ENCODE measurements around the gene CLEC18A.
"Not testable (repeated sequence)": the region's sequence is repeated elsewhere in the genome, so short reads cannot be mapped to it uniquely, and the experiment has no call there.

CLEC18A gene

DNA sequence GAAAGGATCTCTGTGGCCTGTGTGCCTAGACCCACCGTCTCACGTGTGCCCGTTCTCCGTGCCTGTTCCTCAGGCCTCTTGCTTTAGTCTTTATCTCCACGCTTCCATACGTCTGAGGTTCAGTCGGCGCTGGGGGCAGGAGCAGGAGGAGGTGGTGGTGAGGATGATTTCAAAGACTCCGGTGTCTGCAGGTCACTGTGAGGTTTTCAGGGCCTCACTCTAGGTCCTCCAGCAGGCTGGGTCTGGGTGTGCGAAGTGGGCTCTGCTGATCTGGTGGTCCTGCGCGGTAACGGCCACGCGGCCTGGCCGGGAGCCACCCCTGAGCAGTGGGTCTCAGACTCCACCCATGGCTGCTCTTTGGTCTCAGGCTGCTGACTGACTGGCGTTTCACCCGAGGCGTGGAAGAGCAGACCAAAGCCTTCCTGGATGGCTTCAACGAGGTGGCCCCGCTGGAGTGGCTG lies 14.4 kb upstream of the CLEC18A start:
- H3K9me3 Mint-ChIP-seq: no peaks in the 10 kb centered on the region
- no peak for DNase-seq
- H3K27me3 Mint-ChIP-seq: no peaks in the 10 kb centered on the region
- peaks cover 90% of the 10 kb centered on the region for H3K36me3 Mint-ChIP-seq (ENCODE audit: low read depth)
- H3K4me3 Mint-ChIP-seq: no peak overlapping the region
- no peaks in the 10 kb centered on the region for H3K4me1 Mint-ChIP-seq (ENCODE audit: low read depth)
- no peak overlapping the region for H3K27ac Mint-ChIP-seq

DNA sequence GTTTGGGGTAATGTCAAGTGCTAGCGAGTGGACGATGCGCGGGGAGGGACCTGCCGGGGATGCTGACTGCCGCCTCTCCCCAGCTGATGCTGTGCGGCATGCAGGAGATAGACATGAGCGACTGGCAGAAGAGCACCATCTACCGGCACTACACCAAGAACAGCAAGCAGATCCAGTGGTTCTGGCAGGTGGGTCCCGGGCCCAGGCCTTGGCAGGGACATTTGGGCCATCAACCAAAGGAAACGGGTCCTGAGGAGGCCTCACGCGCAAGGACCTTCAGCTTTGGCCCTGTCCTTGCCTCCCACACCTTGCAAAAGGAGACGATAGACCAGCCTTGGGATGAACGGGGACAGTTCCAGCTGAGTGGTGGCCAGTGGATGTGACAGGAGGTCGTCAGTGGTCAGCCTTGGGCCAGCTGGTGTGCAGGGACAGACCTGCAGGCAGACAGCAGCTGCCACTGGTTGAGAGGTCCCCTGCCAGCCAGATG lies 13.6 kb upstream of the CLEC18A start:
- Mint-ChIP-seq H3K4me1 (ENCODE audit: low read depth) (no peaks in the 10 kb centered on the region), H3K4me3 (no peak overlapping the region), H3K27me3 (no peaks in the 10 kb centered on the region), H3K36me3 (ENCODE audit: low read depth) (peaks cover 86% of the 10 kb centered on the region), H3K27ac (no peak overlapping the region), H3K9me3 (no peaks in the 10 kb centered on the region)
- DNase-seq: no peak

GRCh38 chr16:69938981-69939820 lies 11.9 kb upstream of the CLEC18A start:
- Mint-ChIP-seq H3K9me3 (no peaks in the 10 kb centered on the region), H3K27ac (no peak overlapping the region), H3K27me3 (no peaks in the 10 kb centered on the region), H3K36me3 (ENCODE audit: low read depth) (peaks cover 74% of the 10 kb centered on the region), H3K4me3 (no peak overlapping the region), H3K4me1 (ENCODE audit: low read depth) (no peaks in the 10 kb centered on the region)
- DNase-seq: no peak

DNA sequence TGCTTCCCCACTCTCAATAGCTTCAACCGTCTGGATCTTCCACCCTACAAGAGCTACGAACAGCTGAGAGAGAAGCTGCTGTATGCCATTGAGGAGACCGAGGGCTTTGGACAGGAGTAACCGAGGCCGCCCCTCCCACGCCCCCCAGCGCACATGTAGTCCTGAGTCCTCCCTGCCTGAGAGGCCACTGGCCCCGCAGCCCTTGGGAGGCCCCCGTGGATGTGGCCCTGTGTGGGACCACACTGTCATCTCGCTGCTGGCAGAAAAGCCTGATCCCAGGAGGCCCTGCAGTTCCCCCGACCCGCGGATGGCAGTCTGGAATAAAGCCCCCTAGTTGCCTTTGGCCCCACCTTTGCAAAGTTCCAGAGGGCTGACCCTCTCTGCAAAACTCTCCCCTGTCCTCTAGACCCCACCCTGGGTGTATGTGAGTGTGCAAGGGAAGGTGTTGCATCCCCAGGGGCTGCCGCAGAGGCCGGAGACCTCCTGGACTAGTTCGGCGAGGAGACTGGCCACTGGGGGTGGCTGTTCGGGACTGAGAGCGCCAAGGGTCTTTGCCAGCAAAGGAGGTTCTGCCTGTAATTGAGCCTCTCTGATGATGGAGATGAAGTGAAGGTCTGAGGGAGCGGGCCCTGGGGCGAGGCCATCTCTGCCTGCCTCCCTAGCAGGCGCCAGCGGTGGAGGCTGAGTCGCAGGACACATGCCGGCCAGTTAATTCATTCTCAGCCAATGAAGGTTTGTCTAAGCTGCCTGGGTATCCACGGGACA lies 11.1 kb upstream of the CLEC18A start:
- Mint-ChIP-seq H3K36me3 (ENCODE audit: low read depth) (peaks cover 66% of the 10 kb centered on the region), H3K27ac (no peak overlapping the region), H3K4me3 (no peak overlapping the region), H3K9me3 (no peaks in the 10 kb centered on the region), H3K27me3 (no peaks in the 10 kb centered on the region), H3K4me1 (ENCODE audit: low read depth) (no peaks in the 10 kb centered on the region)
- no peak for DNase-seq

DNA sequence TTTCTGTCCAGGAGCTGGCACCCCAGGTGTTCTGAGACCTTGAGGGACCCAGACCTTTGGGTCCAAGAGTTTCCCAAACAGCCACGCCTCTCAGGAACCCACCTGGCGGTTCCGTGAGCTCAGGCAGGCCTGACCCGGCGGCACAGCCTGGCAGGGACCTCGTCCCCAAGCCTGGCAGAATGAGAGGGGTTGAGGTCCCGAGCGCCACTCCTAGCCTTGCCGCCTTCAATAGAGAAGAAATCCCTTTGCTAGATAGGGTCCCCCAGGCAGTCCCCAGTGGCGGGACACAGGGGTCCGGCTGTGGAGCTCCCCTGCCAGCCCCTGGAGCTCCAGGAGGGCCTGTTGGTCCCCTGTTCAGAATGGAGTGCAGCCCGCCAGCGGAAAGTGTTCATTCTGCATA lies 10.5 kb upstream of the CLEC18A start:
- DNase-seq: no peak
- H3K9me3 Mint-ChIP-seq: no peaks in the 10 kb centered on the region
- H3K27me3 Mint-ChIP-seq: no peaks in the 10 kb centered on the region
- H3K36me3 Mint-ChIP-seq (ENCODE audit: low read depth): peaks cover 60% of the 10 kb centered on the region
- no peak overlapping the region for H3K27ac Mint-ChIP-seq
- H3K4me1 Mint-ChIP-seq (ENCODE audit: low read depth): no peaks in the 10 kb centered on the region
- no peak overlapping the region for H3K4me3 Mint-ChIP-seq

DNA sequence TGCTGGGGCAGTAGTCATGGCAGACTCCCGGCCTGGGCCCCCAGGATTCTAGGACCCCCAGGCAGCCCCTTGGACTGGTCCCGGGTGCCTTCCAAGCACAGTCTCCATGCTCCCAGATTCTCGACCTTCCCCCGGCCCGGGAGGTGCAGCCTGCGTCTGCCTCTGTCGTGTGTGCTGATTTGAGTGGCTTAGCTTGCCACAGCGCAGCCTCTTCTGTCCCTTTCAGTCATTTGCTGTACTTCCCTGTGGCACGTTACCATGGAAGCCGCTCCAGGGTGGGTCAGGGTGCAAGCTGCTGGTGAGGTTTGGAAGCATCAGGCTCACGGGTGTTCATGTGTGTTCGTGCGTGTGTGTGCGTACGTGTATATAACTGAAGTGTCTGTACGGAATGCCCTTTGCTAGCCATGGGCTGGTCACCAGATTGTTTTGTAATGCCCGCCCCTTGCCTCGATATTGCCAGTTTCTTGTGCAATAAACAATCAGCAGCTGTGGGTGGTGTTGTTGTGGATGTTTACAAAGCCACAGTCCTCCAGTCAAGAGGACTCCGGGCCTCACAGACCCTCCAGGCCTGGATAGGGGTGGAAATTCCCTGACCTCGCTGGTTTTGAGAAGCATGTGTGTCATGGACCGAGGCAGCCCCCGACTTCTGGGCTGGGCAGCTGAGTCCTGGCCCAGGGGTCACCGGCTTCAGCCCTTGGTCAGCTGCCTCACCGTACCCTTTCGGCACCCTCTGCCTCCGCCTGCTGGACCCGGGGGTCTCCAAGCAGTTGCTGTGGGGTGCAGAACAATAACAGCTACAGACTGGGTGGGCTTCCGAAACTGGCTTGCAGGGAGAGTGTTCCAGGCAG lies 9.7 kb upstream of the CLEC18A start:
- Mint-ChIP-seq H3K9me3 (no peaks in the 10 kb centered on the region), H3K4me1 (ENCODE audit: low read depth) (no peaks in the 10 kb centered on the region), H3K4me3 (no peak overlapping the region), H3K27me3 (no peaks in the 10 kb centered on the region), H3K27ac (no peak overlapping the region), H3K36me3 (ENCODE audit: low read depth) (peaks cover 53% of the 10 kb centered on the region)
- no peak for DNase-seq

DNA sequence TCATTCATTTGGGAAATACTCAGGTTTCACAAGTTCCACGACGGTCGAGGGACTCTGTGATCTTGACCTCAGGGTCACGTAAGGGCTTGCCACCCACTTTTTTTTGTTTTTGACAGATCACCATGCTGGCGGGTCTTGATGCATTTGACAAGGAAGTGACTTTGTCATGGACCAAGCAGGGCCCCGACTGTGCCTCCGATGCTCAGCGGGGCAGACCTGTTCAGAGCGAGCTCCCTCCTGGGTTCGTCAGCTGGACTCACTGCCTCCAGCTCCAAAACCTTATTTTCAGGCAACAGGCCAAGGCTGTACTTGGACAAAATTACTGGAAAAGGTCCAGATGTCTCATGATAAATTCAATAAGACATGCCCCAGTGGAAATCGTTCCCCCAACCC lies 9.0 kb upstream of the CLEC18A start:
- peaks cover 46% of the 10 kb centered on the region for H3K36me3 Mint-ChIP-seq (ENCODE audit: low read depth)
- H3K27ac Mint-ChIP-seq: no peak overlapping the region
- H3K27me3 Mint-ChIP-seq: no peaks in the 10 kb centered on the region
- no peaks in the 10 kb centered on the region for H3K9me3 Mint-ChIP-seq
- H3K4me1 Mint-ChIP-seq (ENCODE audit: low read depth): no peaks in the 10 kb centered on the region
- H3K4me3 Mint-ChIP-seq: no peak overlapping the region
- DNase-seq: no peak

- H3K36me3 Mint-ChIP-seq (ENCODE audit: low read depth): peaks cover 40% of the 10 kb centered on the region
- no peak overlapping the region for H3K27ac Mint-ChIP-seq
- no peak for DNase-seq
- H3K4me3 Mint-ChIP-seq: no peak overlapping the region
- no peaks in the 10 kb centered on the region for H3K9me3 Mint-ChIP-seq
- no peaks in the 10 kb centered on the region for H3K4me1 Mint-ChIP-seq (ENCODE audit: low read depth)
- no peaks in the 10 kb centered on the region for H3K27me3 Mint-ChIP-seq
Measured at GRCh38 chr16:69942627-69943170, 8.4 kb upstream of the CLEC18A start.

DNA sequence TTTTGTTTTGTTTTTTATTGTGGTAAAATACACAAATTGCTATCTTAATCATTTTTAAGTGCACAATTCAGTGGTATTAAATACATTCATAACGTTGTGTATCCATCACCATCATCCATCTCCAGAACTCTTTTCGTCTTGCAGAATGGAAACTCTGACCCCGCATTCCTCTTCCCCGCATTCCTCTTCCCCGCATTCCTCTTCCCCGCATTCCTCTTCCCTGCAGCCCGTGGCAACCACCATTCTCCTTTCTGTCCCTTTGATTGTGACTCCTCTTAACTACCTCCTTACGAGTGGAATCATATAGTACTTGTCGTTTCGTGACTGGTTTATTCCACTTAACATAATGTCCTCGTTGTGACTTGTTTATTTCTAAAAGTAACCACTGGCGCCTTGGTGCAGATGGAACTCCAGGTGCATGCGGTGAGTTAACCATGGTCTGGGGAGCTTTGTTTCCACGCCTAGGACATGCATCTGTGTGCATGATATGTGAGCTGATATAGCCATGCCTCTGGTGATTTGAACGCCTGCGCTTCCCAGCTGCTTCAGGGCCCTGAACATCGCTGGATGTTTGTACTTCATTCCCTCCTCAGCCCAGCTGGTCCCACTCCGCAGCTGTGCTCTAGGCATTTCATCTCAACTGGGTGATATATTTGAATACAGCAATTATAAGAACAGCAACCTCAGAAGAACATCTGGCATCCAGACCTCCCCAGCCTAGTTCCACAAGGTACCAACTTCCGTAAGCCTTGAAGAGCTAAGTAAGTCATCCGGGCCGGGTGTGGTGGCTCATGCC lies 7.7 kb upstream of the CLEC18A start:
- not testable (repeated sequence) for H3K27ac Mint-ChIP-seq; H3K27me3 Mint-ChIP-seq; H3K4me1 Mint-ChIP-seq (ENCODE audit: low read depth); H3K4me3 Mint-ChIP-seq; H3K9me3 Mint-ChIP-seq; DNase-seq
- H3K36me3 Mint-ChIP-seq (ENCODE audit: low read depth): peaks cover 36% of the 10 kb centered on the region

DNA sequence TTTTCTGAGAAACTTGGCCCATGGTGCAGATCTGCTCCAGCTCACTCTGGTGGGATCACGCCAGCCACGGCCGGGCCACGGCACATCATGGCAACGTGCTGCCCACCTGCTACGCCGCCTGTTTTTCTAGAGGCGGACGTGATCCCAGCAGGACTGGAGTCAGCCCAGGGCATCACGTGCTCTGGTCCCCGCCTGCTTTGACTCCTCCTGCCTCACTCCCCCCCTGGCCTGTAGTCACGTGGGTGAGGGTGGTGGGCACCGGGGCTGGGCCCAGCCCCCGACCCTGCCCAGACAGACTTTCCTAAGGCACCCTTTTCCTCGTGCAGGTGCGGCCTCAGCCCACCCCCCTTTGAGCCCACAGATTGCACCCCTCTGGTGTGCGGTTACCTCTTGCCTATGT lies 723 bp upstream of the CLEC18A start:
- not testable (repeated sequence) for H3K36me3 Mint-ChIP-seq (ENCODE audit: low read depth); H3K4me3 Mint-ChIP-seq; H3K27ac Mint-ChIP-seq; DNase-seq; H3K9me3 Mint-ChIP-seq; H3K27me3 Mint-ChIP-seq; H3K4me1 Mint-ChIP-seq (ENCODE audit: low read depth)

DNA sequence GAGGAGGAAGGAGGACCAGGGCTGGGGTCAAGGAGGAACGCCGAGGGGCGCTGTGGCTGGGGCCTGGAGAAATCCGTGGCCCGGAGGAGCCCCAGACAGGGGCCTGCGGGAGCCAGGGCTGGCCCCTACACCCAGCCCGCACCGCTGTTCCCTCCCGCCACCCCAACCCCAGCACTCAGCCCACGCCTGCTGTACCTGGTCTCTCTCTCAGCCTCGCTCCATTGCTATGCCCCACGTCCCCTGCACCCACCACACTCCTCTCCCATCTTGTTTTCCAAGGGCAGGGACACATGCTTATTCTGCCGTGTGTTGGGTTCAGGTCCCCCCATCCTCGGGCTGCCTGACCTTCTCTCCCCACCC lies 518 bp downstream of the CLEC18A start:
- H3K4me3 Mint-ChIP-seq; H3K27me3 Mint-ChIP-seq; H3K4me1 Mint-ChIP-seq (ENCODE audit: low read depth); H3K9me3 Mint-ChIP-seq; H3K36me3 Mint-ChIP-seq (ENCODE audit: low read depth); H3K27ac Mint-ChIP-seq; DNase-seq: not testable (repeated sequence)

- not testable (repeated sequence) for DNase-seq; H3K9me3 Mint-ChIP-seq; H3K36me3 Mint-ChIP-seq (ENCODE audit: low read depth); H3K4me3 Mint-ChIP-seq; H3K4me1 Mint-ChIP-seq (ENCODE audit: low read depth); H3K27ac Mint-ChIP-seq; H3K27me3 Mint-ChIP-seq
Measured at GRCh38 chr16:69952116-69952515, 982 bp downstream of the CLEC18A start.

GRCh38 chr16:69952572-69953355 lies 1.6 kb downstream of the CLEC18A start:
- H3K9me3 Mint-ChIP-seq; H3K4me1 Mint-ChIP-seq (ENCODE audit: low read depth); H3K27ac Mint-ChIP-seq; H3K4me3 Mint-ChIP-seq; H3K27me3 Mint-ChIP-seq; H3K36me3 Mint-ChIP-seq (ENCODE audit: low read depth); DNase-seq: not testable (repeated sequence)

All from activated T-cell treated with anti-CD3 and anti-CD28 coated beads, Interleukin-2, amount 50 U/mL, for 24 hours (primary cell).